Measurements from ENCODE around the gene ATP9B.

The ATP9B gene

GRCh38 chr18:79217979-79218604 lies 148.9 kb downstream of the ATP9B start:
- no peak overlapping the region for H3K4me3 ChIP-seq (ENCODE audit: low read length)

GRCh38 chr18:79218605-79219190 lies 149.5 kb downstream of the ATP9B start:
- H3K36me3 ChIP-seq (ENCODE audit: insufficient read depth, low read length), result peaks cover 5% of the 10 kb centered on the region
- no peaks in the 10 kb centered on the region for H3K9me3 ChIP-seq (ENCODE audit: low read length)
- H2AFZ ChIP-seq (ENCODE audit: low read depth, low read length), result no peak overlapping the region
- H3K27me3 ChIP-seq (ENCODE audit: insufficient read depth, low read length), result no peaks in the 10 kb centered on the region
- no peaks in the 10 kb centered on the region for H3K4me1 ChIP-seq (ENCODE audit: insufficient read depth, low read length)
- no peak overlapping the region for H3K4me3 ChIP-seq (ENCODE audit: low read length)

More at GRCh38 chr18:79217979-79218604, 148.9 kb downstream of the ATP9B start:
- H3K9me3 ChIP-seq (ENCODE audit: low read length), result no peaks in the 10 kb centered on the region
- H3K4me1 ChIP-seq (ENCODE audit: insufficient read depth, low read length), result no peaks in the 10 kb centered on the region
- no peak overlapping the region for H2AFZ ChIP-seq (ENCODE audit: low read depth, low read length)
- H3K36me3 ChIP-seq (ENCODE audit: insufficient read depth, low read length), result peaks cover 5% of the 10 kb centered on the region
- H3K27me3 ChIP-seq (ENCODE audit: insufficient read depth, low read length), result no peaks in the 10 kb centered on the region

DNA sequence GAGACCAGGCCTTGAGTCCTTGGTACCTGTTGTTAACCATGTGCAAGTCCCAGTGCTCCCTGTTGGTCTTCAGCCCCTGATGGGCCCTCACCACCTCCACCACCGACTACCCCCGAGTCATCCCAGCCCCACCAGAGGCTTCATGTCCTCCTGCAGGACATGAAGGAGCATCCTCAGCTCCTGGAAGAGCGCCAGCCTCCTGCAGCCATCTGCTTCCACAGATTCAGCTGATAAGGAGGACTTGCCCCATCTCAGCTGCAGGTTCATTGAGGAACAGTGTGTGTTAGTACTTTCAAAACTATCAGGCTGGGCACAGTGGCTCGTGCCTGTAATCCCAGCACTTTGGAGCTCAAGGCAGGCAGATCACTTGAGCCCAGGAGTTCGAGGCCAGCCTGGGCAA lies 151.9 kb downstream of the ATP9B start:
- Histone ChIP-seq H3K9me3 (ENCODE audit: low read length) (no peaks in the 10 kb centered on the region), H3K4me1 (ENCODE audit: insufficient read depth, low read length) (no peaks in the 10 kb centered on the region), H2AFZ (ENCODE audit: low read depth, low read length) (no peak overlapping the region), H3K36me3 (ENCODE audit: insufficient read depth, low read length) (peaks cover 5% of the 10 kb centered on the region), H3K4me3 (ENCODE audit: low read length) (no peak overlapping the region), H3K27me3 (ENCODE audit: insufficient read depth, low read length) (no peaks in the 10 kb centered on the region)

DNA sequence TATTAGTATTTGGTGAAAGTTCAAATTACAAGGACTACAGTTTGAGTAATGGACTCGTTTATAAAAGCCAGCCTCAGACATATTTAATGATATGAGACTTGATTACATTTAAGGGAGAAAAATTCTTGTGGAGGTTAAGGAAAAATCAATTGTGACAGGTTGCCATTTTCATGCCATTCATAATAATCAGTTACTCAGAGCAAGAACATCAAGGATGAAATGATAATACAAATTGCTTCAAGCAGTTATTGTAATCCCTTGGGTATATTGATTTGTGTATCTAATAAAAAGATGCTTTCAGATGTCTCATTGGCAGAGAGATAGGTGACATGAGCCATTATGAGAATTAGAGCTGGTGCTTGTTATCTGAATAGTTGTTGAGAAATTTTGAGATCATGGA lies 153.6 kb downstream of the ATP9B start:
- no peaks in the 10 kb centered on the region for H3K27me3 ChIP-seq (ENCODE audit: insufficient read depth, low read length)
- no peaks in the 10 kb centered on the region for H3K9me3 ChIP-seq (ENCODE audit: low read length)
- H2AFZ ChIP-seq (ENCODE audit: low read depth, low read length), result no peak overlapping the region
- H3K4me3 ChIP-seq (ENCODE audit: low read length), result no peak overlapping the region
- no peaks in the 10 kb centered on the region for H3K36me3 ChIP-seq (ENCODE audit: insufficient read depth, low read length)
- H3K4me1 ChIP-seq (ENCODE audit: insufficient read depth, low read length), result no peaks in the 10 kb centered on the region

- Histone ChIP-seq H3K36me3 (ENCODE audit: insufficient read depth, low read length) (no peaks in the 10 kb centered on the region), H3K4me1 (ENCODE audit: insufficient read depth, low read length) (no peaks in the 10 kb centered on the region), H3K9me3 (ENCODE audit: low read length) (no peaks in the 10 kb centered on the region), H2AFZ (ENCODE audit: low read depth, low read length) (no peak overlapping the region), H3K4me3 (ENCODE audit: low read length) (no peak overlapping the region), H3K27me3 (ENCODE audit: insufficient read depth, low read length) (no peaks in the 10 kb centered on the region)
Observed at GRCh38 chr18:79223431-79223830, 154.2 kb downstream of the ATP9B start.

GRCh38 chr18:79224381-79224780 lies 155.2 kb downstream of the ATP9B start:
- no peak overlapping the region for H3K4me3 ChIP-seq (ENCODE audit: low read length)
- no peaks in the 10 kb centered on the region for H3K27me3 ChIP-seq (ENCODE audit: insufficient read depth, low read length)
- H2AFZ ChIP-seq (ENCODE audit: low read depth, low read length), result no peak overlapping the region
- no peaks in the 10 kb centered on the region for H3K36me3 ChIP-seq (ENCODE audit: insufficient read depth, low read length)
- no peaks in the 10 kb centered on the region for H3K4me1 ChIP-seq (ENCODE audit: insufficient read depth, low read length)
- no peaks in the 10 kb centered on the region for H3K9me3 ChIP-seq (ENCODE audit: low read length)

GRCh38 chr18:79227621-79228020 lies 158.4 kb downstream of the ATP9B start:
- Histone ChIP-seq H3K9me3 (ENCODE audit: low read length) (no peaks in the 10 kb centered on the region), H2AFZ (ENCODE audit: low read depth, low read length) (no peak overlapping the region), H3K4me1 (ENCODE audit: insufficient read depth, low read length) (no peaks in the 10 kb centered on the region), H3K36me3 (ENCODE audit: insufficient read depth, low read length) (no peaks in the 10 kb centered on the region), H3K4me3 (ENCODE audit: low read length) (no peak overlapping the region), H3K27me3 (ENCODE audit: insufficient read depth, low read length) (no peaks in the 10 kb centered on the region)

- H3K9me3 ChIP-seq (ENCODE audit: low read length), result no peaks in the 10 kb centered on the region
- no peaks in the 10 kb centered on the region for H3K36me3 ChIP-seq (ENCODE audit: insufficient read depth, low read length)
- H3K4me3 ChIP-seq (ENCODE audit: low read length), result no peak overlapping the region
- no peak overlapping the region for H2AFZ ChIP-seq (ENCODE audit: low read depth, low read length)
- H3K27me3 ChIP-seq (ENCODE audit: insufficient read depth, low read length), result no peaks in the 10 kb centered on the region
- H3K4me1 ChIP-seq (ENCODE audit: insufficient read depth, low read length), result no peaks in the 10 kb centered on the region
Observed at GRCh38 chr18:79229431-79229830, 160.2 kb downstream of the ATP9B start.

DNA sequence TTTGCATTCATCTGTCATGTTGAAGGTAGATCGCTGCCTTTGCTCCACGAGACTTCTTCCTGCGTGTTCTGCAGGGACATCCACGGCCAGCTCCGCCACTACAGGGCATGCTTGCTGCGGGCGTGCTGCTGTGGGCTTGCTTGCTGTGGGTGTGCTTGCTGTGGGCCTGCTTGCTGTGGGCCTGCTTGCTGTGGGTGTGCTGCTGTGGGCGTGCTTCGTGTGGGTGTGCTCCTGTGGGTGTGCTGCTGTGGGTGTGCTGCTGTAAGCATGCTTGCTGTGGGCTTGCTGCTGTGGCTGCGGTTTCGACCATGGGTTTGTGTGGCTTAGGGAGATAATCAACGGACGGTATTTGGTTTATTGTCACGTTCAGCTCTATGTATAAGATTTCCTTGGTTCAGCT lies 165.2 kb downstream of the ATP9B start:
- Histone ChIP-seq H3K27me3 (ENCODE audit: insufficient read depth, low read length) (no peaks in the 10 kb centered on the region), H3K9me3 (ENCODE audit: low read length) (no peaks in the 10 kb centered on the region), H3K4me3 (ENCODE audit: low read length) (no peak overlapping the region), H3K4me1 (ENCODE audit: insufficient read depth, low read length) (no peaks in the 10 kb centered on the region), H3K36me3 (ENCODE audit: insufficient read depth, low read length) (no peaks in the 10 kb centered on the region), H2AFZ (ENCODE audit: low read depth, low read length) (no peak overlapping the region)

DNA sequence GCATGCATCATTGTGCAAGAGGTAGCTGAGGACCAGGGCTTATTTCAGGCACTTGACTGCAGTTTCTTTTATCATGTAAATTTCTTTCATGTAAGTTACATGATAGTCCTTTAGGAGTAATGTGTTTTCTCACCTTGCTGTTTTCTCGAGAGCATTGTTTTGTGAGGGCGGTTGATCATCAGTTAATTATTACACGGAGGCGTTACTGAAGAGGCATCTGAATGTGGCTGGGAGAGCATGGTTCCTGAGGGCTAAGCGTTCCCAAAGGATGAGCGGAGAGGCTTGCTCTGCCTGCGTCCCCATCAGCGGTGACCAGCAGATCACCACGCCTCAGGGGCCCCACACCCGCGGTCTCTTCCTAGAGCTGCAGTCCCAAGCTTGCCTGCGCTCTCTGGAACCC lies 170.4 kb downstream of the ATP9B start:
- Histone ChIP-seq H2AFZ (ENCODE audit: low read depth, low read length) (no peak overlapping the region), H3K4me3 (ENCODE audit: low read length) (no peak overlapping the region), H3K27me3 (ENCODE audit: insufficient read depth, low read length) (no peaks in the 10 kb centered on the region), H3K36me3 (ENCODE audit: insufficient read depth, low read length) (no peaks in the 10 kb centered on the region), H3K4me1 (ENCODE audit: insufficient read depth, low read length) (no peaks in the 10 kb centered on the region), H3K9me3 (ENCODE audit: low read length) (no peaks in the 10 kb centered on the region)

GRCh38 chr18:79241755-79242154 lies 172.6 kb downstream of the ATP9B start:
- no peak overlapping the region for H3K4me3 ChIP-seq (ENCODE audit: low read length)
- H2AFZ ChIP-seq (ENCODE audit: low read depth, low read length), result no peak overlapping the region

DNA sequence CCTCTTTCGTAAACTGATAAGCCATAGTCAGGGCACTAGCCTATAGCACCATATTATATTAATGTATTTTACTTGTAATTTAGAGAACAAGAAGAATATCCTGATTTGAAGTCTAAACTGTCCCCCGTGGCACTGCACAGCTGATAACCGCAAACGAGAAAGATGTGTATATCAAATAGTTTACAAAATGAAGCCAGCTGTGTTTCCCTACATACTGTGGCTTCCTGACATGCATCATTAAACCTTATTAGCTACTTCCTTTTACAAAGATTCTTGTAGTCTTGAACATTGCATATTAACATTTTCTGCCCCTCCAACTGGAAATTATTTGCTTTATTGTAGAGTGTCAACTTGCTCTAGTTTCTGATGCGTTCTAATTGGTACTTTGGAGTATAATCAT lies 173.1 kb downstream of the ATP9B start:
- Histone ChIP-seq H3K27me3 (ENCODE audit: insufficient read depth, low read length) (no peaks in the 10 kb centered on the region), H3K4me3 (ENCODE audit: low read length) (no peak overlapping the region), H2AFZ (ENCODE audit: low read depth, low read length) (no peak overlapping the region), H3K4me1 (ENCODE audit: insufficient read depth, low read length) (no peaks in the 10 kb centered on the region), H3K9me3 (ENCODE audit: low read length) (no peaks in the 10 kb centered on the region), H3K36me3 (ENCODE audit: insufficient read depth, low read length) (no peaks in the 10 kb centered on the region)

More at GRCh38 chr18:79241755-79242154, 172.6 kb downstream of the ATP9B start:
- Histone ChIP-seq H3K9me3 (ENCODE audit: low read length) (no peaks in the 10 kb centered on the region), H3K27me3 (ENCODE audit: insufficient read depth, low read length) (no peaks in the 10 kb centered on the region), H3K36me3 (ENCODE audit: insufficient read depth, low read length) (no peaks in the 10 kb centered on the region), H3K4me1 (ENCODE audit: insufficient read depth, low read length) (no peaks in the 10 kb centered on the region)

DNA sequence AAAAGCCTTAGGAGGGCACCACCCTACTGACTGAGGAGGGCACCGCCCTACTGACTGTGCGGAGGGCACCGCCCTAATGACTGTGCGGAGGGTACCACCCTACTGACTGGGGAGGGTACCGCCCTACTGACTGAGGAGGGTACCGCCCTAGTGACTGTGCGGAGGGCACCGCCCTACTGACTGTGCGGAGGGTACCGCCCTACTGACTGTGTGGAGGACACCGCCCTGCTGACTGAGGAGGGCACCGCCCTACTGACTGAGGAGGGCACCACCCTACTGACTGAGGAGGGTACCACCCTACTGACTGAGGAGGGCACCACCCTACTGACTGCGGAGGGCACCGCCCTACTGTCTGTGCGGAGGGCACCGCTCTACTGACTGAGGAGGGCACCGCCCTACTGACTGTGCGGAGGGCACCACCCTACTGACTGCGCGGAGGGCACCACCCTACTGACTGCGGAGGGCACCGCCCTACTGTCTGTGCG lies 176.4 kb downstream of the ATP9B start:
- H3K36me3 ChIP-seq (ENCODE audit: insufficient read depth, low read length), result no peaks in the 10 kb centered on the region
- H2AFZ ChIP-seq (ENCODE audit: low read depth, low read length), result no peak overlapping the region
- H3K27me3 ChIP-seq (ENCODE audit: insufficient read depth, low read length), result no peaks in the 10 kb centered on the region
- peaks cover 10% of the 10 kb centered on the region for H3K4me1 ChIP-seq (ENCODE audit: insufficient read depth, low read length)
- no peaks in the 10 kb centered on the region for H3K9me3 ChIP-seq (ENCODE audit: low read length)
- no peak overlapping the region for H3K4me3 ChIP-seq (ENCODE audit: low read length)
